ENCODE results near the gene MRPL11. TPM values are rescaled to one million over a fixed set of nuclear protein-coding genes. Genes with fewer than 3 reads are reported as not detected.

MRPL11 gene
- total and polyA plus RNA-seq, 10 donors, result 25.5 to 87.1 (median 37.3) TPM

GRCh38 chr11:66462911-66463310, 24.3 kb upstream of the MRPL11 start:
- intact Hi-C loops (cut with DNase I; ENCODE audit: low total_unique reads), result no loop called here
- peaks cover 0 to 5% (median 1%) of the 10 kb centered on the region in 8 donors for H3K9me3 ChIP-seq
- no peak overlapping the region for H3K27ac ChIP-seq
- no peaks in the 10 kb centered on the region for H3K27me3 ChIP-seq (replicated peaks in 1 of 7)
- 84 to 93% (median 87%) methylated on average over 3 of the region's 3 CpGs for whole genome bisulfite sequencing, 5 donors
- DNase-seq, result no peak
- no peaks in the 10 kb centered on the region for H3K36me3 ChIP-seq
- no peak overlapping the region for H3K4me3 ChIP-seq
- peaks cover 12 to 47% (median 33%) of the 10 kb centered on the region in 6 donors for H3K4me1 ChIP-seq
- TF ChIP-seq CTCF (IDR thresholded peaks at IDR 0.05 in 8 of 11, conservative IDR thresholded peaks at IDR 0.05 in 3 of 11), result no peak
- TF ChIP-seq POLR2A (IDR thresholded peaks at IDR 0.05), result no peak
- TF ChIP-seq POLR2AphosphoS5 (IDR thresholded peaks at IDR 0.05), result no peak

- no peak for TF ChIP-seq CTCF (IDR thresholded peaks at IDR 0.05 in 8 of 11, conservative IDR thresholded peaks at IDR 0.05 in 3 of 11)
- TF ChIP-seq POLR2A (IDR thresholded peaks at IDR 0.05), result no peak
- TF ChIP-seq POLR2AphosphoS5 (IDR thresholded peaks at IDR 0.05), result no peak
- H3K9me3 ChIP-seq, result peaks cover 0 to 5% (median 1%) of the 10 kb centered on the region in 8 donors
- DNase-seq, result no peak
- intact Hi-C loops (cut with DNase I; ENCODE audit: low total_unique reads), result no loop called here
- H3K36me3 ChIP-seq, result no peaks in the 10 kb centered on the region
- H3K27me3 ChIP-seq (replicated peaks in 1 of 7), result no peaks in the 10 kb centered on the region
- H3K4me1 ChIP-seq, result peaks cover 6 to 48% (median 31%) of the 10 kb centered on the region in 6 donors
- no peak overlapping the region for H3K4me3 ChIP-seq
- no peak overlapping the region for H3K27ac ChIP-seq
These were observed 23.4 kb upstream of the MRPL11 start for GRCh38 chr11:66462010-66462409.

- no peak overlapping the region for H3K4me3 ChIP-seq
- H3K27ac ChIP-seq, result peak overlapping the region in 1 of 8 donors; percentile 5
- WGBS, 5 donors, result 50 to 76% (median 60%) methylated on average over 5 of the region's 5 CpGs
- H3K27me3 ChIP-seq (replicated peaks in 1 of 7), result no peaks in the 10 kb centered on the region
- peaks cover 0 to 5% (median 1%) of the 10 kb centered on the region in 8 donors for H3K9me3 ChIP-seq
- TF ChIP-seq POLR2A (IDR thresholded peaks at IDR 0.05) (no peak), POLR2AphosphoS5 (IDR thresholded peaks at IDR 0.05) (no peak), CTCF (IDR thresholded peaks at IDR 0.05 in 8 of 11, conservative IDR thresholded peaks at IDR 0.05 in 3 of 11) (no peak)
- intact Hi-C loops (cut with DNase I; ENCODE audit: low total_unique reads), result no loop called here
- no peak for DNase-seq
- H3K4me1 ChIP-seq, result peaks cover 3 to 31% (median 15%) of the 10 kb centered on the region in 6 donors
- no peaks in the 10 kb centered on the region for H3K36me3 ChIP-seq
These were observed 20.6 kb upstream of the MRPL11 start for GRCh38 chr11:66459138-66459778.

- Histone ChIP-seq H3K27ac (peak overlapping the region in 1 of 8 donors; percentile 57), H3K4me3 (no peak overlapping the region), H3K4me1 (peaks cover 3 to 31% (median 15%) of the 10 kb centered on the region in 6 donors), H3K27me3 (replicated peaks in 1 of 7) (no peaks in the 10 kb centered on the region), H3K36me3 (no peaks in the 10 kb centered on the region), H3K9me3 (peaks cover 0 to 4% (median under 1%) of the 10 kb centered on the region in 8 donors)
- intact Hi-C loops (cut with DNase I; ENCODE audit: low total_unique reads), result no loop called here
- 52 to 67% (median 58%) methylated on average over 6 of the region's 6 CpGs for WGBS, 5 donors
- TF ChIP-seq POLR2AphosphoS5 (IDR thresholded peaks at IDR 0.05) (no peak), POLR2A (IDR thresholded peaks at IDR 0.05) (no peak), CTCF (IDR thresholded peaks at IDR 0.05 in 8 of 11, conservative IDR thresholded peaks at IDR 0.05 in 3 of 11) (no peak)
- DNase-seq, result no peak
These were observed 19.2 kb upstream of the MRPL11 start for GRCh38 chr11:66457826-66458225.

All from spleen (tissue), 11 donors.